ENCODE measurements around the gene JAML. TPM values are rescaled to one million over a fixed set of nuclear protein-coding genes. Genes with fewer than 3 reads are reported as not detected.

Gene JAML
- total and polyA plus RNA-seq, 2 of the 8 experiments (the other 6 are each of a cell fraction or from before 2014, with no cell fraction given) = 0.12 to 0.58 TPM

DNA sequence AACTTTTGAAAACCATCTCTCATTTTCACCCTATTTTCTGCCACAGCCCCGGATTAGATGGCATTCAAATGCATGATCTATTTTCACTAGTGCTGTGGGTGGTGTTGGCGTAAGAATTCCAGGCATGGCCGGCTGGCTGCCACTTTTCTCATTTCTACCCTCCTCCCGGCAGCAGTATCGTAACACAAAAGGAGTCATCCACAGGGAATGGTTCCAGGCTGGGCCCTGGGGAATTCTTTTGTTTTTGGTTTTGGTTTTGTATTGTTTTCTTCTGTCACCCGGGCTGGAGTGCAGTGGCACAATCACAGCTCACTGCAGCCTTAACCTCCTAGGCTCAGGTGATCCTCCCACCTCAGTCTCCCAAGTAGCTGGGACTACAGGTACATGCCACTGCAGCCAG, 13.8 kb downstream of the JAML start:
- no peak overlapping the region for H3K27ac ChIP-seq (ENCODE audit: low read depth, low read length)
- peak; percentile 29 to 57 for DNase-seq (ENCODE audit: low read depth in 1 of 2, low spot score in 2 of 2)
- POLR2A ChIA-PET (ENCODE audit: partially characterized antibody) = interaction anchor here (0.6 to 1.5 kb wide), 3 partner anchors 13 to 810 kb away, joined by 3 read pairs; no protein-coding TSS in a partner anchor

More for the DNA sequence above, 13.8 kb downstream of the JAML start:
- no peak overlapping the region for H2AK5ac ChIP-seq (ENCODE audit: low read depth, low read length)
- no peak overlapping the region for H3K9ac ChIP-seq (replicated peaks in 1 of 4; ENCODE audit: extremely low read depth in 1 of 4, low read depth in 3 of 4, low read length in 3 of 4)
- H3K23ac ChIP-seq (ENCODE audit: insufficient read length) = no peak overlapping the region
- H3K36me3 ChIP-seq (ENCODE audit: control insufficient read depth in 2 of 4, insufficient read depth in 4 of 4, low read length in 3 of 4) = no peaks in the 10 kb centered on the region
- no peak overlapping the region for H2BK120ac ChIP-seq (replicated peaks; ENCODE audit: low read depth, low read length)
- peaks cover 6 to 21% (median 20%) of the 10 kb centered on the region in 4 experiments; a peak in 6 of 7 replicates for H3K4me1 ChIP-seq (replicated peaks in 1 of 4; ENCODE audit: control insufficient read depth in 3 of 4, insufficient read depth in 4 of 4, low read length in 3 of 4)
- WGBS, 2 experiments (ENCODE audit: extremely low coverage in 1 of 2, insufficient coverage in 1 of 2, insufficient read length in 1 of 2, insufficient replicate concordance in 2 of 2, low coverage in 1 of 2, low lambda C conversion rate in 2 of 2, missing lambda C conversion rate in 1 of 2) = 15% methylated on average over 6 of the region's 6 CpGs; no CpG with 5 or more reads in 1 of the 2 experiments
- H4K20me1 ChIP-seq (replicated peaks in 1 of 2; ENCODE audit: control insufficient read depth in 1 of 2, insufficient read depth in 2 of 2, low read length in 2 of 2) = no peaks in the 10 kb centered on the region
- H2BK15ac ChIP-seq (ENCODE audit: low read length) = no peak overlapping the region
- H3K14ac ChIP-seq (ENCODE audit: insufficient read length) = no peak overlapping the region
- H3K79me1 ChIP-seq (ENCODE audit: low read depth, low read length) = no peaks in the 10 kb centered on the region
- H3K4me2 ChIP-seq (ENCODE audit: insufficient read depth in 1 of 2, low read depth in 2 of 2, low read length in 2 of 2) = peak overlapping the region; percentile 29 to 33; a peak in 3 of 4 replicates
- no peak overlapping the region for H2AFZ ChIP-seq (ENCODE audit: low read length)
- H3K79me2 ChIP-seq (ENCODE audit: control insufficient read depth in 1 of 2, insufficient read depth in 2 of 2, low read length in 2 of 2) = no peaks in the 10 kb centered on the region
- no peak overlapping the region; the same call in 1 of the 2 replicates for H4K8ac ChIP-seq (ENCODE audit: extremely low read depth, insufficient read depth, low read length)
- H2BK12ac ChIP-seq (ENCODE audit: low read depth, low read length) = no peak overlapping the region
- CTCF ChIA-PET (ENCODE audit: partially characterized antibody) = interaction anchor here (1.0 to 5.9 kb wide), 6 partner anchors 10 to 85 kb away, joined by 3 to 38 read pairs (median 6); no protein-coding TSS in a partner anchor
- H2BK20ac ChIP-seq (ENCODE audit: low read length) = no peak overlapping the region; the same call in 1 of the 2 replicates
- no peak overlapping the region for H2BK5ac ChIP-seq (ENCODE audit: low read depth, low read length)
- no peak overlapping the region for H4K91ac ChIP-seq (replicated peaks; ENCODE audit: insufficient read length, low read length)
- TF ChIP-seq YY1 (IDR thresholded peaks at IDR 0.05; ENCODE audit: low read depth, low read length) = 0 out of 2 replicates have a peak, but pooled peaks have one; percentile 7
- TF ChIP-seq NANOG (IDR thresholded peaks at IDR 0.05; ENCODE audit: insufficient read depth, low read depth, low read length, poor library complexity, severe bottlenecking) = peak; percentile 78
- TF ChIP-seq, protein P1, sequence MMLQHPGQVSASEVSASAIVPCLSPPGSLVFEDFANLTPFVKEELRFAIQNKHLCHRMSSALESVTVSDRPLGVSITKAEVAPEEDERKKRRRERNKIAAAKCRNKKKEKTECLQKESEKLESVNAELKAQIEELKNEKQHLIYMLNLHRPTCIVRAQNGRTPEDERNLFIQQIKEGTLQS (IDR thresholded peaks at IDR 0.05; ENCODE audit: insufficient read depth, low read depth, low read length) = no peak
- TF ChIP-seq TEAD4 (IDR thresholded peaks at IDR 0.05; ENCODE audit: low read depth, low read length) = peak; percentile 70
- no peaks in the 10 kb centered on the region for H3K9me3 ChIP-seq (ENCODE audit: insufficient read depth in 2 of 2, low read depth in 1 of 2, low read length in 1 of 2)
- FAIRE-seq = no peak
- H3K23me2 ChIP-seq (ENCODE audit: low read depth, low read length) = 0 out of 2 replicates have a peak, but pooled peaks cover 2% of the 10 kb centered on the region
- peaks cover 0 to 2% (median 0%) of the 10 kb centered on the region in 4 experiments; a peak in 1 of 7 replicates for H3K27me3 ChIP-seq (replicated peaks in 1 of 4; ENCODE audit: control insufficient read depth in 3 of 4, extremely low read depth in 1 of 4, insufficient read depth in 3 of 4, low read length in 3 of 4)
- H3K4me3 ChIP-seq (ENCODE audit: extremely low read depth in 1 of 4, insufficient read depth in 2 of 4, low read depth in 3 of 4, low read length in 4 of 4) = peak overlapping the region in 1 of 4 experiments; percentile 14; a peak in 1 of 8 replicates
- no peak overlapping the region; the same call in 1 of the 2 replicates for H3K18ac ChIP-seq (ENCODE audit: extremely low read depth, low read length)
- no peak overlapping the region for H3K4ac ChIP-seq (replicated peaks; ENCODE audit: insufficient read length, low read depth, low read length)
- H3K56ac ChIP-seq (replicated peaks; ENCODE audit: insufficient read length, low read depth, low read length) = no peak overlapping the region
- H4K5ac ChIP-seq (ENCODE audit: insufficient read length, low read depth, low read length) = no peak overlapping the region

Measured in H1 (cell line).